Transverse colon (tissue), 4 donors: ENCODE results near the gene COTL1. TPM values are rescaled to one million over a fixed set of nuclear protein-coding genes. Genes with fewer than 3 reads are reported as not detected.

Experiments
- DNase-seq: peaks from one replicate; pipeline ENCODE4 v3.0.0-alpha.2; 2019
- H3K27ac ChIP-seq, 4 donors: fragments of 200-600 bp; sonication (generic); 2 replicates each; pipeline ENCODE4 v1.5.1; 2016 to 2018; ENCODE audit warnings: inconsistent platforms in 4 of 4
- H3K27me3 ChIP-seq: fragments of 200-600 bp; sonication (generic); 2 replicates; pipeline ENCODE4 v1.5.1; 2017; ENCODE audit warnings: inconsistent platforms
- H3K36me3 ChIP-seq, 4 donors: fragments of 200-600 bp; sonication (generic); 2 replicates each; pipeline ENCODE4 v1.5.1; 2017 to 2019; ENCODE audit warnings: inconsistent platforms in 4 of 4
- H3K4me1 ChIP-seq, 4 donors: fragments of 200-600 bp; sonication (generic); 2 replicates each; pipeline ENCODE4 v1.5.1; 2017 to 2020; ENCODE audit warnings: inconsistent platforms in 4 of 4
- H3K4me3 ChIP-seq, 4 donors: fragments of 200-600 bp; sonication (generic); 1 replicate in 1 of 4; 2 replicates in 3 of 4; pipeline versions ENCODE4 v1.5.1 to v1.6.1; 2017 to 2019; ENCODE audit warnings: inconsistent platforms in 4 of 4
- H3K9me3 ChIP-seq, 2 donors: fragments of 200-600 bp; sonication (generic); 2 replicates each; pipeline ENCODE4 v1.5.1; 2017 to 2019; ENCODE audit warnings: inconsistent platforms in 2 of 2
- CTCF ChIP-seq, 5 experiments: fragments of 200-600 bp in 3 of 5; fragments of 450-650 bp in 2 of 5; sonication (generic) in 3 of 5; IDR thresholded peaks; 1 replicate in 2 of 5; 2 replicates in 3 of 5; pipeline ENCODE4 v1.5.1; 2016 to 2017; ENCODE audit warnings: antibody characterized with exemption in 5 of 5, inconsistent platforms in 3 of 5, mild to moderate bottlenecking in 2 of 5, moderate library complexity in 1 of 5
- EP300 ChIP-seq: sonication (generic); formaldehyde crosslinking; IDR thresholded peaks from one replicate; pipeline ENCODE4 v1.6.1; 2017; ENCODE audit warnings: antibody characterized with exemption, low read depth
- POLR2A ChIP-seq: fragments of 450-650 bp; IDR thresholded peaks from one replicate; pipeline ENCODE4 v1.6.1; 2016; ENCODE audit warnings: antibody characterized with exemption, mild to moderate bottlenecking, moderate library complexity
- POLR2AphosphoS5 ChIP-seq, 3 donors: sonication (generic); formaldehyde crosslinking; IDR thresholded peaks; one replicate each; pipeline ENCODE4 v1.6.1; 2016; ENCODE audit warnings: antibody characterized with exemption in 3 of 3
- WGBS, 2 donors: methylation state at CpG; one replicate each; pipeline ENCODE4 v1.1.5; 2018; ENCODE audit warnings: low coverage in 1 of 2; 5-methylcytosine and 5-hydroxymethylcytosine counted together
- in situ Hi-C, 4 donors: fragments of 200-750 bp; cut with MboI; loops; one replicate each; pipeline versions ENCODE4 v1.15.0 to v1.15.1; 2017; ENCODE audit warnings: low sequenced_read_pairs in 3 of 4, low pct_ligation_motif_present in 1 of 4, low pct_unique_long_range_greater_than_20kb in 1 of 4
- intact Hi-C: fragments of 100-400 bp; cut with DNase I; formaldehyde crosslinking; loops from one replicate; pipeline ENCODE4 v1.15.1; 2023; ENCODE audit warnings: low total_unique reads
- total RNA-seq, 4 donors: library from RNA; depleted of rRNA; stranded (reverse); fragments of >200 nt; gene quantifications; one replicate each; pipeline ENCODE4 v1.1.0, GENCODE V29; 2016

COTL1 gene
- total RNA-seq, 4 donors from 2014 or later = 31.1 to 78.9 (median 47.9) TPM

- Histone ChIP-seq H3K9me3 (no peaks in the 10 kb centered on the region), H3K27me3 (no peaks in the 10 kb centered on the region), H3K36me3 (no peaks in the 10 kb centered on the region), H3K4me1 (no peaks in the 10 kb centered on the region), H3K4me3 (no peak overlapping the region), H3K27ac (no peak overlapping the region)
- in situ Hi-C loops = no loop called here
- DNase-seq = no peak
- TF ChIP-seq EP300 (no peak), CTCF (IDR thresholded peaks at IDR 0.05) (no peak), POLR2A (no peak), POLR2AphosphoS5 (IDR thresholded peaks at IDR 0.05) (no peak)
- WGBS, 2 donors = 83 to 87% methylated on average over 5 to 16 of the region's 16 CpGs
- intact Hi-C loops = no loop called here
Observed at GRCh38 chr16:84630446-84631152, 12.7 kb upstream of the COTL1 start.

GRCh38 chr16:84630009-84630408 lies 12.1 kb upstream of the COTL1 start:
- H3K36me3 ChIP-seq = no peaks in the 10 kb centered on the region
- intact Hi-C loops = no loop called here
- no peaks in the 10 kb centered on the region for H3K4me1 ChIP-seq
- no peak for DNase-seq
- TF ChIP-seq POLR2A (no peak), EP300 (no peak), CTCF (IDR thresholded peaks at IDR 0.05) (no peak), POLR2AphosphoS5 (IDR thresholded peaks at IDR 0.05) (no peak)
- in situ Hi-C loops = no loop called here
- no peaks in the 10 kb centered on the region for H3K9me3 ChIP-seq
- no peaks in the 10 kb centered on the region for H3K27me3 ChIP-seq
- H3K27ac ChIP-seq = no peak overlapping the region
- 87 to 95% methylated on average over 4 to 5 of the region's 5 CpGs for WGBS, 2 donors
- no peak overlapping the region for H3K4me3 ChIP-seq

- TF ChIP-seq EP300 = no peak
- TF ChIP-seq POLR2AphosphoS5 (IDR thresholded peaks at IDR 0.05) = no peak
- TF ChIP-seq POLR2A = no peak
- no peak for TF ChIP-seq CTCF (IDR thresholded peaks at IDR 0.05)
- intact Hi-C loops = no loop called here
- Histone ChIP-seq H3K27ac (no peak overlapping the region), H3K36me3 (no peaks in the 10 kb centered on the region), H3K4me1 (no peaks in the 10 kb centered on the region), H3K9me3 (no peaks in the 10 kb centered on the region), H3K4me3 (no peak overlapping the region), H3K27me3 (no peaks in the 10 kb centered on the region)
- in situ Hi-C loops = loop anchor here in 2 of 4 donors (10.0 kb wide), 1 partner anchor 95 kb away; no protein-coding TSS in a partner anchor
- 89% methylated on average over 10 of the region's 10 CpGs; no CpG with 5 or more reads in 1 of the 2 donors for WGBS, 2 donors
- DNase-seq = no peak
Observed at GRCh38 chr16:84629580-84629979, 11.7 kb upstream of the COTL1 start.

GRCh38 chr16:84628226-84628731 lies 10.4 kb upstream of the COTL1 start:
- intact Hi-C loops (no loop called here), in situ Hi-C loops (loop anchor here in 2 of 4 donors (10.0 kb wide), 1 partner anchor 97 kb away; no protein-coding TSS in a partner anchor)
- H3K9me3 ChIP-seq = no peaks in the 10 kb centered on the region
- no peaks in the 10 kb centered on the region for H3K36me3 ChIP-seq
- no peaks in the 10 kb centered on the region for H3K4me1 ChIP-seq
- H3K27me3 ChIP-seq = no peaks in the 10 kb centered on the region
- no peak for DNase-seq
- 69 to 74% methylated on average over 6 to 7 of the region's 7 CpGs for WGBS, 2 donors
- no peak overlapping the region for H3K27ac ChIP-seq
- no peak overlapping the region for H3K4me3 ChIP-seq
- TF ChIP-seq POLR2AphosphoS5 (IDR thresholded peaks at IDR 0.05) (no peak), POLR2A (no peak), EP300 (no peak), CTCF (IDR thresholded peaks at IDR 0.05) (no peak)
